GM12878 (cell line): ENCODE results near the gene C2. TPM values are rescaled to one million over a fixed set of nuclear protein-coding genes. Genes with fewer than 3 reads are reported as not detected.

Experiments used
- ATAC-seq: fragments of 200-7000 bp; cut with Tn5 transposase; 3 replicates; pipeline ENCODE4 v1.9.1; 2020; ENCODE audit warnings: mild to moderate bottlenecking, moderate library complexity
- BruUV-seq: library from RNA; stranded (reverse); fragments of 400-500 nt; replicated peaks from 2 replicates; lab custom pipeline; 2021; lab: Mats Ljungman, UMichigan
- CTCF ChIA-PET: fragments of 300-600 bp; sonication (Branson Sonifier 250); formaldehyde crosslinking; extraction: SDS; loops from one replicate; lab custom pipeline; 2021; ENCODE audit warnings: inconsistent platforms; lab: Yijun Ruan, JAX
- POLR2A ChIA-PET: fragments of 350-600 bp; formaldehyde crosslinking; extraction: SDS; loops from one replicate; lab custom pipeline; 2021; ENCODE audit warnings: inconsistent platforms; lab: Charles Lee
- RAD21 ChIA-PET: fragments of 300-600 bp; sonication (Branson Sonifier 250); formaldehyde crosslinking; loops from one replicate; lab custom pipeline; 2023; ENCODE audit warnings: antibody characterized with exemption; ENCODE audit not compliant: unreplicated experiment; lab: Charles Lee
- SMC1A ChIA-PET: fragments of 300-600 bp; sonication (Branson Sonifier 250); formaldehyde crosslinking; loops from one replicate; lab custom pipeline; 2023; ENCODE audit not compliant: unreplicated experiment, uncharacterized antibody; lab: Charles Lee
- DNase-seq: peaks from one replicate; pipeline ENCODE4 v3.0.0-alpha.2; 2011; ENCODE audit warnings: low read depth, low spot score
- FAIRE-seq: peaks from 3 replicates; lab custom pipeline; 2011; peaks lifted over from hg19 to GRCh38; lab: Jason Lieb, UNC
- H2AFZ ChIP-seq: 2 replicates; pipeline ENCODE4 v1.6.0; 2011; ENCODE audit warnings: low read depth, low read length, control low read depth; ENCODE audit not compliant: control insufficient read depth
- H3K27ac ChIP-seq: 2 replicates; pipeline ENCODE4 v1.5.1; 2011; ENCODE audit warnings: control low read depth; ENCODE audit not compliant: control insufficient read depth, insufficient read depth
- H3K27me3 ChIP-seq, 2 experiments: replicated peaks in 1 of 2; 2 replicates each; pipeline versions ENCODE4 v1.6.0 to v1.6.1; 2011; ENCODE audit warnings: low read length in 1 of 2; ENCODE audit not compliant: control insufficient read depth in 2 of 2, insufficient read depth in 2 of 2
- H3K36me3 ChIP-seq, 2 experiments: 2 replicates each; pipeline ENCODE4 v1.5.1; 2011; ENCODE audit warnings: low read length in 1 of 2; ENCODE audit not compliant: control insufficient read depth in 2 of 2, insufficient read depth in 2 of 2
- H3K4me1 ChIP-seq: 2 replicates; pipeline ENCODE4 v1.6.1; 2011; ENCODE audit warnings: mild to moderate bottlenecking, low read length, moderate library complexity, mixed read lengths; ENCODE audit not compliant: control insufficient read depth, insufficient read depth
- H3K4me2 ChIP-seq: 2 replicates; pipeline ENCODE4 v1.6.0; 2011; ENCODE audit warnings: control low read depth; ENCODE audit not compliant: control insufficient read depth, insufficient read depth
- H3K4me3 ChIP-seq: fragments of 200-600 bp; sonication (generic); 2 replicates; pipeline ENCODE4 v1.5.1; 2016
- H3K79me2 ChIP-seq: 2 replicates; pipeline ENCODE4 v1.6.0; 2011; ENCODE audit warnings: low read length; ENCODE audit not compliant: control insufficient read depth, insufficient read depth
- H3K9ac ChIP-seq: 2 replicates; pipeline ENCODE4 v1.8.0; 2011; ENCODE audit warnings: low read length, control low read depth, mixed read lengths; ENCODE audit not compliant: control insufficient read depth, insufficient read depth
- H3K9me3 ChIP-seq: replicated peaks from 3 replicates; pipeline ENCODE4 v1.5.1; 2011; ENCODE audit warnings: mild to moderate bottlenecking, low read length; ENCODE audit not compliant: control insufficient read depth, insufficient read depth
- H4K20me1 ChIP-seq: 2 replicates; pipeline ENCODE4 v1.6.0; 2011; ENCODE audit not compliant: control insufficient read depth, insufficient read depth
- EGR1 ChIP-seq, 2 experiments: IDR thresholded peaks; 1 replicate in 1 of 2; 2 replicates in 1 of 2; pipeline ENCODE4 v1.6.1; 2011 to 2012; ENCODE audit warnings: low read depth in 2 of 2, low read length in 2 of 2, borderline replicate concordance in 1 of 2, mild to moderate bottlenecking in 1 of 2, moderate library complexity in 1 of 2
- NR2C2 ChIP-seq: IDR thresholded peaks from 2 replicates; pipeline ENCODE4 v1.6.1; 2011; ENCODE audit warnings: borderline replicate concordance, low read depth; ENCODE audit not compliant: control insufficient read depth, insufficient read length
- POLR2AphosphoS2 ChIP-seq: IDR thresholded peaks from 2 replicates; pipeline ENCODE4 v1.6.1; 2011; ENCODE audit warnings: low read depth, mild to moderate bottlenecking, low read length, improper control_type of control experiment, moderate library complexity
- RAD21 ChIP-seq: IDR thresholded peaks from 2 replicates; pipeline ENCODE4 v1.6.1; 2011; ENCODE audit warnings: mild to moderate bottlenecking, low read depth, low read length, moderate library complexity; ENCODE audit not compliant: insufficient read depth
- SMARCA5 ChIP-seq: fragments of 450-650 bp; IDR thresholded peaks from 2 replicates; pipeline ENCODE4 v1.6.1; 2017; ENCODE audit warnings: mild to moderate bottlenecking
- TARDBP ChIP-seq: IDR thresholded peaks from 2 replicates; pipeline ENCODE4 v1.6.1; 2016; ENCODE audit warnings: borderline replicate concordance
- TCF12 ChIP-seq: IDR thresholded peaks from 2 replicates; pipeline ENCODE4 v1.6.1; 2011; ENCODE audit warnings: low read depth, mild to moderate bottlenecking, low read length
- WGBS: methylation state at CpG from one replicate; pipeline ENCODE4 v1.1.6; 2016; ENCODE audit warnings: low lambda C conversion rate; ENCODE audit not compliant: insufficient replicate concordance, insufficient coverage; ENCODE audit errors: missing lambda C conversion rate; 5-methylcytosine and 5-hydroxymethylcytosine counted together
- in situ Hi-C: fragments of 300-500 bp; cut with MboI; formaldehyde crosslinking; loops from 9 replicates; pipeline ENCODE4 v1.14.3; 2018; ENCODE audit warnings: mixed read lengths
- intact Hi-C: fragments of 100-400 bp; cut with micrococcal nuclease; formaldehyde crosslinking; loops from one replicate; pipeline ENCODE4 v1.14.2; 2022; ENCODE audit not compliant: unreplicated experiment
- polyA plus RNA-seq, 11 experiments: library from polyadenylated mRNA; depleted of rRNA in 4 of 11; unstranded in 6 of 11; stranded (reverse) in 5 of 11; fragments of >200 nt; fragmentation: Nextera tagmentation in 4 of 11; fragmentation: Illumina TruSeq in 1 of 11; extraction: Ambion mirVana in 4 of 11; extraction: Trizol in 1 of 11; gene quantifications; 1 replicate in 1 of 11; 2 replicates in 10 of 11; pipeline versions ENCODE4 v1.2.1 to v1.2.3, GENCODE V29; 2011 to 2016; ENCODE audit warnings: inconsistent platforms in 2 of 11, missing spikeins in 2 of 11, low read depth in 1 of 11
- total RNA-seq, 4 experiments: library from RNA; depleted of rRNA in 3 of 4; stranded (reverse); fragments of >200 nt in 3 of 4; fragmentation: Illumina TruSeq in 1 of 4; extraction: Trizol in 1 of 4; gene quantifications; 2 replicates each; pipeline versions ENCODE4 v1.2.1 to v1.2.3, GENCODE V29; 2013 to 2021

Gene C2
- total and polyA plus RNA-seq, 10 of the 15 experiments (the other 5 are each of a cell fraction or from before 2014, with no cell fraction given): 0.06 to 0.97 (median 0.21) TPM; not detected in 5

DNA sequence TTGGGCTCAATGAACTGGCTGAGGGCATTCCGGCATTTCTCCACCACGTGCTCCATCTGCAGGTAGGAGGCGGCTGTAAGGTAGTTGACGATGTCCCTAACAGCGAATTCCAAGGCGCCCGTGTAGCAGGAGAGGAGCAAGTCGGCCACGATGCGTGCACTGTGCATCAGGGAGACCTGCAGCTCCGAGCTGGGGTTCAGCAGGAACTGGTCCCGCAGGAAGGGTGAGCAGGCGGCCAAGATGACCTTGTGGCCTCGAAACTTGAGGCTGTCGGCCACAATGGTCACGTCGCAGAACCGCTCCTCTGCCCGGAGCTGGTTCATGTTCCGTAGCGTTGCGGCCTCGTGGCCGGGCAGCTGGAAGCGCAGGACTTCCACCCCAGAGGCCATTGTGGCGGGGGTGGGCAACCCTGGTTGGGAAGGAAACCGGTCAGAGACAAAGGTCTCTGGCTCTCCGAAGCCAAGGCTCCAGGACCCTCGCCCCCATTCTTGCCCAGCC, 26.6 kb upstream of the C2 start:
- Histone ChIP-seq H3K27ac (no peak overlapping the region), H3K9me3 (no peaks in the 10 kb centered on the region), H3K9ac (no peak overlapping the region), H3K36me3 (no peaks in the 10 kb centered on the region; a peak in 1 of 4 replicates), H3K79me2 (peaks cover 12% of the 10 kb centered on the region), H3K4me2 (peak overlapping the region; percentile 81), H3K4me3 (peak overlapping the region; percentile 89; the same call in 1 of the 2 replicates), H3K4me1 (peaks cover 18% of the 10 kb centered on the region), H3K27me3 (no peaks in the 10 kb centered on the region), H2AFZ (no peak overlapping the region), H4K20me1 (no peaks in the 10 kb centered on the region)
- TF ChIP-seq NR2C2: no peak
- no peak for TF ChIP-seq TARDBP
- TF ChIP-seq POLR2AphosphoS2: 0 out of 2 replicates have a peak, but pooled peaks have one; percentile 17
- TF ChIP-seq SMARCA5: 0 out of 2 replicates have a peak, but pooled peaks have one; percentile 16
- CTCF ChIA-PET: no interaction called here
- POLR2A ChIA-PET: interaction anchor here (1.9 kb wide), 1 partner anchor 71 kb away, joined by 5 read pairs; the partner anchor contains the start of gene DXO
- no peak for FAIRE-seq
- intact Hi-C loops (loop anchor here (10.0 kb wide), 1 partner anchor 356 kb away; the partner anchor contains the start of genes ATP6V1G2, DDX39B and NFKBIL1), in situ Hi-C loops (no loop called here)
- SMC1A ChIA-PET: interaction anchor here (0.6 kb wide), 1 partner anchor 252 kb away, joined by 3 read pairs; no protein-coding TSS in a partner anchor
- ATAC-seq: no peak
- RAD21 ChIA-PET: interaction anchor here (0.6 kb wide), 1 partner anchor 240 kb away, joined by 3 read pairs; the partner anchor contains the start of gene C6orf47
- no TSS peak for BruUV-seq
- 86% methylated on average over 29 of the region's 29 CpGs for WGBS
- DNase-seq: no peak

DNA sequence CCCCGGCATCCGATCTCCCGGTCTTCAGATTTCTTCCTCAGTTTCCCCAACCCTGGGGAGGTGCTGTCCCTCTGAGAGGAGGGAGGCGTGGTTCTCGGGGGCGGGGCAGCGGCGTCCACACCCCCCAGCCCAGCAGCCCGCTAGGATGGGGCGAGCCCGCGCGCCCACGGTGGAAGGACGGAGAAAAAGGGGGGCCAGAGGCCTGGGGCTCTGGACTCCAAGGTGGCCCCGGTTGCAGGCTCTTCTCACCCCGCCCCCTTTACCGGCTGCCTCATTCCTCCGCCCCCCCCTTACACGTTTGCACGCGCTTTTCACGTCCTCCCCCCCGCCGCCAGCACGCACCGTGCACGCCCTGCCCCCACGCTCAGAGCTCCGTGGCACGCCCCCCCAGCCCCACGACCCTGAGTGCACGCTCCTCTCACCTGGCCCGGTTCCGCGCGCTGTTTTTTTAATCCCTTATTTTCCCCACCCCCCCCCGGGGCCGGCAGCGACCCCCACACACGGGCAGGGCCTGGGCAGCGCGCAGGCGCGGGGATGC, 26.0 kb upstream of the C2 start:
- H2AFZ ChIP-seq: no peak overlapping the region
- in situ Hi-C loops: no loop called here
- ChIA-PET SMC1A (no interaction called here), POLR2A (interaction anchor here (0.6 to 1.9 kb wide), 3 partner anchors 39 to 359 kb away, joined by 5 to 8 read pairs (median 8); partner anchors contain the start of genes DXO and NEU1), CTCF (interaction anchor here (1.7 kb wide), 1 partner anchor 51 kb away, joined by 4 read pairs; no protein-coding TSS in a partner anchor), RAD21 (interaction anchor here (0.6 kb wide), 1 partner anchor 241 kb away, joined by 3 read pairs; the partner anchor contains the start of gene C6orf47)
- H3K4me1 ChIP-seq: peaks cover 14% of the 10 kb centered on the region
- no peaks in the 10 kb centered on the region for H3K27me3 ChIP-seq
- no peaks in the 10 kb centered on the region for H4K20me1 ChIP-seq
- BruUV-seq: TSS peak; percentile 62
- 3% methylated on average over 29 of the region's 45 CpGs for WGBS
- no peak overlapping the region; the same call in 1 of the 2 replicates for H3K9ac ChIP-seq
- FAIRE-seq (no peak), ATAC-seq (peak; percentile 6), DNase-seq (no peak)
- peaks cover 12% of the 10 kb centered on the region for H3K79me2 ChIP-seq
- TF ChIP-seq RAD21 (no peak), EGR1 (IDR thresholded peaks at IDR 0.05; ENCODE audit: borderline replicate concordance in 1 of 2, low read depth in 2 of 2, low read length in 2 of 2) (peak in 1 of 2 experiments; percentile 26; a peak in 1 of 3 replicates), TCF12 (0 out of 2 replicates have a peak, but pooled peaks have one; percentile 7)
- peak overlapping the region; percentile 94 for H3K4me2 ChIP-seq
- H3K4me3 ChIP-seq: peak overlapping the region; percentile 89
- no peaks in the 10 kb centered on the region; a peak in 1 of 4 replicates for H3K36me3 ChIP-seq
- H3K9me3 ChIP-seq: no peaks in the 10 kb centered on the region
- H3K27ac ChIP-seq: peak overlapping the region; percentile 49; the same call in 1 of the 2 replicates
- intact Hi-C loops: loop anchor here (10.0 kb wide), 1 partner anchor 357 kb away; the partner anchor contains the start of genes ATP6V1G2, DDX39B and NFKBIL1
